Measurements from ENCODE around the gene MACROD2. TPM values are rescaled to one million over a fixed set of nuclear protein-coding genes. Genes with fewer than 3 reads are reported as not detected.

MACROD2 gene
- total RNA-seq, 1 donor from 2014 or later: 0.23 TPM

- no peak for DNase-seq (ENCODE audit: low read depth)
- H3K4me3 ChIP-seq (ENCODE audit: low read depth, low read length): no peak overlapping the region
- TF ChIP-seq CTCF (conservative IDR thresholded peaks at IDR 0.05; ENCODE audit: low read depth, low read length): no peak
Measured at GRCh38 chr20:16095226-16095625, 2099.9 kb downstream of the MACROD2 start.

- no peak for TF ChIP-seq CTCF (conservative IDR thresholded peaks at IDR 0.05; ENCODE audit: low read depth, low read length)
- no peak for DNase-seq (ENCODE audit: low read depth)
- H3K4me3 ChIP-seq (ENCODE audit: low read depth, low read length): no peak overlapping the region
Measured at GRCh38 chr20:16096756-16097326, 2101.5 kb downstream of the MACROD2 start.

- H3K4me3 ChIP-seq (ENCODE audit: low read depth, low read length): no peak overlapping the region
- DNase-seq (ENCODE audit: low read depth): no peak
- TF ChIP-seq CTCF (conservative IDR thresholded peaks at IDR 0.05; ENCODE audit: low read depth, low read length): no peak
Measured at GRCh38 chr20:16097788-16098187, 2102.5 kb downstream of the MACROD2 start.

GRCh38 chr20:16098890-16099639 is 2103.7 kb downstream of the MACROD2 start:
- no peak for TF ChIP-seq CTCF (conservative IDR thresholded peaks at IDR 0.05; ENCODE audit: low read depth, low read length)
- H3K4me3 ChIP-seq (ENCODE audit: low read depth, low read length): no peak overlapping the region
- peak; percentile 56 for DNase-seq (ENCODE audit: low read depth)

GRCh38 chr20:16100111-16100510 is 2104.8 kb downstream of the MACROD2 start:
- TF ChIP-seq CTCF (conservative IDR thresholded peaks at IDR 0.05; ENCODE audit: low read depth, low read length): no peak
- DNase-seq (ENCODE audit: low read depth): no peak

GRCh38 chr20:16100767-16101166 is 2105.5 kb downstream of the MACROD2 start:
- DNase-seq (ENCODE audit: low read depth): no peak
- H3K4me3 ChIP-seq (ENCODE audit: low read depth, low read length): no peak overlapping the region
- no peak for TF ChIP-seq CTCF (conservative IDR thresholded peaks at IDR 0.05; ENCODE audit: low read depth, low read length)

More at GRCh38 chr20:16100111-16100510, 2104.8 kb downstream of the MACROD2 start:
- H3K4me3 ChIP-seq (ENCODE audit: low read depth, low read length): no peak overlapping the region

Other genes with a start within 250 kb of the MACROD2 start
- 11.6 and 13.4 TPM in 2 replicates for gene ESF1, start 210.6 kb upstream of the MACROD2 start, total RNA-seq
- gene NDUFAF5, start 210.5 kb upstream of the MACROD2 start, total RNA-seq: 21.4 and 23.8 TPM in 2 replicates
- gene SEL1L2, start 4.9 kb upstream of the MACROD2 start, total RNA-seq: not detected in 2 replicates

Measured in epithelial cell of proximal tubule (primary cell).